ENCODE measurements around the gene CEP57L1. TPM values are rescaled to one million over a fixed set of nuclear protein-coding genes. Genes with fewer than 3 reads are reported as not detected.
"Not testable (repeated sequence)": the region's sequence is repeated elsewhere in the genome, so short reads cannot be mapped to it uniquely, and the experiment has no call there.

Gene CEP57L1
- total RNA-seq, 3 donors from 2014 or later, result 12.0 to 15.9 (median 14.1) TPM

- Histone ChIP-seq H3K4me3 (no peak overlapping the region), H3K4me1 (ENCODE audit: low read depth) (peaks cover 11% of the 10 kb centered on the region), H3K9me3 (no peaks in the 10 kb centered on the region), H3K36me3 (ENCODE audit: low read depth) (no peaks in the 10 kb centered on the region)
- TF ChIP-seq, protein P1, sequence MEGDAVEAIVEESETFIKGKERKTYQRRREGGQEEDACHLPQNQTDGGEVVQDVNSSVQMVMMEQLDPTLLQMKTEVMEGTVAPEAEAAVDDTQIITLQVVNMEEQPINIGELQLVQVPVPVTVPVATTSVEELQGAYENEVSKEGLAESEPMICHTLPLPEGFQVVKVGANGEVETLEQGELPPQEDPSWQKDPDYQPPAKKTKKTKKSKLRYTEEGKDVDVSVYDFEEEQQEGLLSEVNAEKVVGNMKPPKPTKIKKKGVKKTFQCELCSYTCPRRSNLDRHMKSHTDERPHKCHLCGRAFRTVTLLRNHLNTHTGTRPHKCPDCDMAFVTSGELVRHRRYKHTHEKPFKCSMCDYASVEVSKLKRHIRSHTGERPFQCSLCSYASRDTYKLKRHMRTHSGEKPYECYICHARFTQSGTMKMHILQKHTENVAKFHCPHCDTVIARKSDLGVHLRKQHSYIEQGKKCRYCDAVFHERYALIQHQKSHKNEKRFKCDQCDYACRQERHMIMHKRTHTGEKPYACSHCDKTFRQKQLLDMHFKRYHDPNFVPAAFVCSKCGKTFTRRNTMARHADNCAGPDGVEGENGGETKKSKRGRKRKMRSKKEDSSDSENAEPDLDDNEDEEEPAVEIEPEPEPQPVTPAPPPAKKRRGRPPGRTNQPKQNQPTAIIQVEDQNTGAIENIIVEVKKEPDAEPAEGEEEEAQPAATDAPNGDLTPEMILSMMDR (IDR thresholded peaks at IDR 0.05), result no peak
- ATAC-seq (no peak), DNase-seq (no peak)
- intact Hi-C loops (cut with DNase I, micrococcal nuclease), result no loop called here
Measured at GRCh38 chr6:109097661-109098060, 2.4 kb downstream of the CEP57L1 start.

- Histone ChIP-seq H3K4me1 (ENCODE audit: low read depth) (no peaks in the 10 kb centered on the region), H3K4me3 (no peak overlapping the region), H3K9me3 (no peaks in the 10 kb centered on the region), H3K36me3 (ENCODE audit: low read depth) (no peaks in the 10 kb centered on the region)
- TF ChIP-seq, protein P1 (IDR thresholded peaks at IDR 0.05), result no peak
- intact Hi-C loops (cut with DNase I, micrococcal nuclease), result no loop called here
- DNase-seq (no peak), ATAC-seq (no peak)
Measured at GRCh38 chr6:109102762-109103161, 7.5 kb downstream of the CEP57L1 start.

DNA sequence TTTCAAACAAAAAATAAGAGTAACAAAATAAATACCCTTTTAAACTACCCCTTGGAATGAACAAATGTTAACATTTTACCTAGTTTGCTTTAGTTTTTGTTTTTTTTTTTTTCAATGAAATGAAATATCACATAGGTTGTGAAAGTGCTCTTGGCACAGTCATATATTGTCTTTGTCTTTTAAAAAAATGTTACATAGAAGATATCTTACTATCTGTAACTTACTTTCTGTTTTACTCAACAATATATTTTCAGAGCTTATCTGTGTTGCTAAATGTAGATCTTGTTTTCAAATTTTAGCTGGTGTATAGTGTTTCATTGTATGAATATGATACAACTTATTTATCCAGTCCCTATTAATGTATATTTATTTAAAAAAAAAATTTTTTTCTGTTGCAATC, 8.6 kb downstream of the CEP57L1 start:
- ATAC-seq, result no peak
- intact Hi-C loops (cut with DNase I, micrococcal nuclease), result no loop called here
- Histone ChIP-seq H3K9me3 (no peaks in the 10 kb centered on the region), H3K4me1 (ENCODE audit: low read depth) (no peaks in the 10 kb centered on the region), H3K36me3 (ENCODE audit: low read depth) (no peaks in the 10 kb centered on the region), H3K4me3 (no peak overlapping the region)
- no peak for DNase-seq
- TF ChIP-seq, protein P1 (IDR thresholded peaks at IDR 0.05), result no peak

DNA sequence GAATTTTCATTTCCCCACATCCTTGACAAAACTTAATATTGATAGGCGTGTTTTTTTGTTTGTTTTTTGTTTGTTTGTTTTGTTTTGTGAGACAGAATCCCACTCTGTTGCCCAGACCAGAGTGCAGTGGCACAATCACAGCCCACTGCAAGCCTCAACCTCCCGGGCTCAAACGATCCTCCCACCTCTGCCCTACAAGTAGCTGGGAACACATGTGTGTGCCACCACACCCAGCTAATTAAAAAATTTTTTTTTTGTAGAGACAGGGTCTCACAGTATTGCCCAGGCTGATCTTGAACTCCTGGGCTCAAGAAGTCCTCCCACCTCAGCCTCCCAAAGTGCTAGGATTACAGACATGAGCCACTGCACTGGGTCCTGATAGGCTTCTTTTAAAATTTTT, 9.2 kb downstream of the CEP57L1 start:
- intact Hi-C loops (cut with DNase I, micrococcal nuclease), result no loop called here
- H3K4me1 ChIP-seq (ENCODE audit: low read depth), result no peaks in the 10 kb centered on the region
- DNase-seq, result no peak
- no peak for ATAC-seq
- H3K9me3 ChIP-seq, result peaks cover under 1% of the 10 kb centered on the region
- H3K4me3 ChIP-seq, result no peak overlapping the region
- no peaks in the 10 kb centered on the region for H3K36me3 ChIP-seq (ENCODE audit: low read depth)
- TF ChIP-seq, protein P1 (IDR thresholded peaks at IDR 0.05), result no peak

DNA sequence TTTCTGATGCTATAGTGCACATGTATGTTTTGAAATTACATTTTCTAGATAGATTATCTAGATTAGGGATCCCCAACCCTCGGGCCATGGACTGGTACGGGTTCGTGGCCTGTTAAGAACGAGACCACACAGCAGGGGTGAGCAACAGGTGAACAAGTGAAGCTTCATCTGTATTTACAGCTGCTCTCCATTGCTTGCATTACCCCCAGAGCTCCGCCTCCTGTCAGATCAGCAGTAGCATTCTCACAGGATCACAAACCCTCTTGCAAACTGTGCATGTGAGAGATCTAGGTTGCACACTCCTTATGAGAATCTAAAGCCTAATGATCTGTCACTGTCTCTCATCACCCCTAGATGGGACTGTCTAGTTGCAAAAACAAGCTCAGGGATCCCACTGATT, 10.4 kb downstream of the CEP57L1 start:
- no peak overlapping the region for H3K4me3 ChIP-seq
- H3K4me1 ChIP-seq (ENCODE audit: low read depth), result no peaks in the 10 kb centered on the region
- DNase-seq, result no peak
- intact Hi-C loops (cut with DNase I, micrococcal nuclease), result no loop called here
- TF ChIP-seq, protein P1 (IDR thresholded peaks at IDR 0.05), result no peak
- no peak for ATAC-seq
- peaks cover 2% of the 10 kb centered on the region for H3K9me3 ChIP-seq
- no peaks in the 10 kb centered on the region for H3K36me3 ChIP-seq (ENCODE audit: low read depth)

DNA sequence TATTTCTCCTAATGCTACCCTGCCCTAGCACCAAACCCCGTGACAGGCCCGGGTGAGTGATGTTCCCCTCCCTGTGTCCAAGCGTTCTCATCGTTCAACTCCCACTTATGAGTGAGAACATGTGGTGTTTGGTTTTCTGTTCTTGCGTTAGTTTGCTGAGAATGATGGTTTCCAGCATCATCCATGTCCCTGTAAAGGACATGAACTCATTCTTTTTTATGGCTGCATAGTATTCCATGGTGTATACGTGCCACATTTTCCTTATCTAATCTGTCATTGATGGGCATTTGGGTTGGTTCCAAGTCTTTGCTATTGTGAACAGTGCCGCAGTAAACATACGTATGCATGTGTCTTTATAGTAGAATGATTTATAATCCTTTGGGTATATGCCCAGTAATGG, 14.4 kb downstream of the CEP57L1 start:
- not testable (repeated sequence) for H3K9me3 ChIP-seq

DNA sequence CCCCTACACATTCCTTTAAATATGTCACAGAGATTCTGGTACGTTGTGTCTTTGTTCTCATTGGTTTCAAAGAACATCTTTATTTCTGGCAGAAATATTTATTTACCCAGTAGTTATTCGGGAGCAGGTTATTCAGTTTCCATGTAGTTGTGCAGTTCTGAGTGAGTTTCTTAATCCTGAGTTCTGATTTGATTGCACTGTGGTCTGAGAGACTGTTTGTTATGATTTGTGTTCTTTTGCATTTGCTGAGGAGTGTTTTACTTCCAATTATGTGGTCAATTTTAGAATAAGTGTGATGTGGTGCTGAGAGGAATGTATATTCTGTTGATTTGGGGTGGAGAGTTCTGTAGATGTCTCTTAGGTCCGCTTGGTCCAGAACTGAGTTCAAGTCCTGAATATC, 17.4 kb downstream of the CEP57L1 start:
- H3K9me3 ChIP-seq; intact Hi-C loops (cut with DNase I, micrococcal nuclease); H3K36me3 ChIP-seq (ENCODE audit: low read depth); DNase-seq; ATAC-seq; H3K4me3 ChIP-seq; H3K4me1 ChIP-seq (ENCODE audit: low read depth): not testable (repeated sequence)

More for the DNA sequence above, 14.4 kb downstream of the CEP57L1 start:
- H3K4me3 ChIP-seq; H3K36me3 ChIP-seq (ENCODE audit: low read depth); intact Hi-C loops (cut with DNase I, micrococcal nuclease); DNase-seq; H3K4me1 ChIP-seq (ENCODE audit: low read depth); ATAC-seq: not testable (repeated sequence)
